ENCODE measurements around the gene RSRC2. TPM values are rescaled to one million over a fixed set of nuclear protein-coding genes. Genes with fewer than 3 reads are reported as not detected.

The RSRC2 gene
- total RNA-seq, 1 experiment from 2014 or later = 68.7 TPM

- TF ChIP-seq, protein P1, sequence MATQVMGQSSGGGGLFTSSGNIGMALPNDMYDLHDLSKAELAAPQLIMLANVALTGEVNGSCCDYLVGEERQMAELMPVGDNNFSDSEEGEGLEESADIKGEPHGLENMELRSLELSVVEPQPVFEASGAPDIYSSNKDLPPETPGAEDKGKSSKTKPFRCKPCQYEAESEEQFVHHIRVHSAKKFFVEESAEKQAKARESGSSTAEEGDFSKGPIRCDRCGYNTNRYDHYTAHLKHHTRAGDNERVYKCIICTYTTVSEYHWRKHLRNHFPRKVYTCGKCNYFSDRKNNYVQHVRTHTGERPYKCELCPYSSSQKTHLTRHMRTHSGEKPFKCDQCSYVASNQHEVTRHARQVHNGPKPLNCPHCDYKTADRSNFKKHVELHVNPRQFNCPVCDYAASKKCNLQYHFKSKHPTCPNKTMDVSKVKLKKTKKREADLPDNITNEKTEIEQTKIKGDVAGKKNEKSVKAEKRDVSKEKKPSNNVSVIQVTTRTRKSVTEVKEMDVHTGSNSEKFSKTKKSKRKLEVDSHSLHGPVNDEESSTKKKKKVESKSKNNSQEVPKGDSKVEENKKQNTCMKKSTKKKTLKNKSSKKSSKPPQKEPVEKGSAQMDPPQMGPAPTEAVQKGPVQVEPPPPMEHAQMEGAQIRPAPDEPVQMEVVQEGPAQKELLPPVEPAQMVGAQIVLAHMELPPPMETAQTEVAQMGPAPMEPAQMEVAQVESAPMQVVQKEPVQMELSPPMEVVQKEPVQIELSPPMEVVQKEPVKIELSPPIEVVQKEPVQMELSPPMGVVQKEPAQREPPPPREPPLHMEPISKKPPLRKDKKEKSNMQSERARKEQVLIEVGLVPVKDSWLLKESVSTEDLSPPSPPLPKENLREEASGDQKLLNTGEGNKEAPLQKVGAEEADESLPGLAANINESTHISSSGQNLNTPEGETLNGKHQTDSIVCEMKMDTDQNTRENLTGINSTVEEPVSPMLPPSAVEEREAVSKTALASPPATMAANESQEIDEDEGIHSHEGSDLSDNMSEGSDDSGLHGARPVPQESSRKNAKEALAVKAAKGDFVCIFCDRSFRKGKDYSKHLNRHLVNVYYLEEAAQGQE (IDR thresholded peaks at IDR 0.05; ENCODE audit: low read depth) = no peak
- TF ChIP-seq, protein P2, sequence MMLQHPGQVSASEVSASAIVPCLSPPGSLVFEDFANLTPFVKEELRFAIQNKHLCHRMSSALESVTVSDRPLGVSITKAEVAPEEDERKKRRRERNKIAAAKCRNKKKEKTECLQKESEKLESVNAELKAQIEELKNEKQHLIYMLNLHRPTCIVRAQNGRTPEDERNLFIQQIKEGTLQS (IDR thresholded peaks at IDR 0.05) = no peak
- TF ChIP-seq ELF1 (IDR thresholded peaks at IDR 0.05; ENCODE audit: borderline replicate concordance, low read depth) = no peak
- TF ChIP-seq EGR1 (IDR thresholded peaks at IDR 0.05; ENCODE audit: low read depth) = no peak
- TF ChIP-seq, protein P3, sequence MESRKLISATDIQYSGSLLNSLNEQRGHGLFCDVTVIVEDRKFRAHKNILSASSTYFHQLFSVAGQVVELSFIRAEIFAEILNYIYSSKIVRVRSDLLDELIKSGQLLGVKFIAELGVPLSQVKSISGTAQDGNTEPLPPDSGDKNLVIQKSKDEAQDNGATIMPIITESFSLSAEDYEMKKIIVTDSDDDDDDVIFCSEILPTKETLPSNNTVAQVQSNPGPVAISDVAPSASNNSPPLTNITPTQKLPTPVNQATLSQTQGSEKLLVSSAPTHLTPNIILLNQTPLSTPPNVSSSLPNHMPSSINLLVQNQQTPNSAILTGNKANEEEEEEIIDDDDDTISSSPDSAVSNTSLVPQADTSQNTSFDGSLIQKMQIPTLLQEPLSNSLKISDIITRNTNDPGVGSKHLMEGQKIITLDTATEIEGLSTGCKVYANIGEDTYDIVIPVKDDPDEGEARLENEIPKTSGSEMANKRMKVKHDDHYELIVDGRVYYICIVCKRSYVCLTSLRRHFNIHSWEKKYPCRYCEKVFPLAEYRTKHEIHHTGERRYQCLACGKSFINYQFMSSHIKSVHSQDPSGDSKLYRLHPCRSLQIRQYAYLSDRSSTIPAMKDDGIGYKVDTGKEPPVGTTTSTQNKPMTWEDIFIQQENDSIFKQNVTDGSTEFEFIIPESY (IDR thresholded peaks at IDR 0.05; ENCODE audit: extremely low read depth, insufficient replicate concordance, low read length) = no peak
- TF ChIP-seq SP1 (IDR thresholded peaks at IDR 0.05; ENCODE audit: low read depth) = no peak
Measured at GRCh38 chr12:122508163-122508562, 18.6 kb downstream of the RSRC2 start (continued).

- H3K9ac ChIP-seq (ENCODE audit: low read length) = no peak overlapping the region
- CTCF ChIA-PET = no interaction called here
- H3K4me2 ChIP-seq (ENCODE audit: low read length) = no peak overlapping the region
- no peak overlapping the region for H3K27ac ChIP-seq (ENCODE audit: low read depth, low read length)
- H3K27me3 ChIP-seq (ENCODE audit: insufficient read depth, low read length) = no peaks in the 10 kb centered on the region
- intact Hi-C loops (cut with micrococcal nuclease) = no loop called here
- H3K79me2 ChIP-seq (ENCODE audit: insufficient read depth, low read length) = peaks cover 47% of the 10 kb centered on the region
- ATAC-seq = no peak
- no peaks in the 10 kb centered on the region for H3K9me3 ChIP-seq (ENCODE audit: control insufficient read depth in 1 of 2, insufficient read depth in 1 of 2, low read depth in 1 of 2, low read length in 2 of 2)
- POLR2A ChIA-PET = no interaction called here
- no peak overlapping the region for H2AFZ ChIP-seq (ENCODE audit: low read depth, low read length, poor library complexity, severe bottlenecking)
- H3K4me1 ChIP-seq (ENCODE audit: control insufficient read depth in 1 of 2, insufficient read depth in 2 of 2, low read length in 2 of 2) = peaks cover 2 to 3% of the 10 kb centered on the region in 2 experiments; a peak in 3 of 4 replicates
- no peaks in the 10 kb centered on the region for H3K9me2 ChIP-seq (ENCODE audit: insufficient read depth)
- H4K20me1 ChIP-seq (ENCODE audit: insufficient read depth) = peaks cover 23% of the 10 kb centered on the region; the same call in 1 of the 2 replicates
- peaks cover 64 to 71% of the 10 kb centered on the region in 2 experiments for H3K36me3 ChIP-seq (ENCODE audit: control insufficient read depth in 1 of 2, insufficient read depth in 2 of 2, low read length in 2 of 2)
- TF ChIP-seq ZFX (IDR thresholded peaks at IDR 0.05) = no peak
- no peak for TF ChIP-seq POLR2A (IDR thresholded peaks at IDR 0.05; ENCODE audit: borderline replicate concordance, extremely low read depth, insufficient read depth, insufficient read length)
- TF ChIP-seq, protein P4, sequence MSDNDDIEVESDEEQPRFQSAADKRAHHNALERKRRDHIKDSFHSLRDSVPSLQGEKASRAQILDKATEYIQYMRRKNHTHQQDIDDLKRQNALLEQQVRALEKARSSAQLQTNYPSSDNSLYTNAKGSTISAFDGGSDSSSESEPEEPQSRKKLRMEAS (IDR thresholded peaks at IDR 0.05) = no peak
- no peak for TF ChIP-seq POLR2AphosphoS5 (IDR thresholded peaks at IDR 0.05; ENCODE audit: low read depth, low read length)
- TF ChIP-seq, protein P3 (IDR thresholded peaks at IDR 0.05; ENCODE audit: extremely low read depth, insufficient replicate concordance, low read length) = no peak
- no peak for TF ChIP-seq CEBPB (IDR thresholded peaks at IDR 0.05; ENCODE audit: low read depth)
- no peak for TF ChIP-seq TCF7L2 (IDR thresholded peaks at IDR 0.05; ENCODE audit: borderline replicate concordance, extremely low read depth, insufficient read depth, insufficient read length)
- BruUV-seq (replicated peaks) = no TSS peak
- RAD21 ChIA-PET (ENCODE audit: low non-redundant PET in 1 of 2, low total read pairs in 2 of 2, uncharacterized antibody in 2 of 2, unreplicated experiment in 2 of 2) = no interaction called here
- no peak overlapping the region for H3K4me3 ChIP-seq (replicated peaks in 1 of 2; ENCODE audit: low read depth in 1 of 2, low read length in 2 of 2)
- DNase-seq (ENCODE audit: low read depth, low spot score) = no peak
Measured at GRCh38 chr12:122506393-122506938, 20.3 kb downstream of the RSRC2 start.
